ENCODE data around the gene FHOD3. TPM values are rescaled to one million over a fixed set of nuclear protein-coding genes. Genes with fewer than 3 reads are reported as not detected.

The FHOD3 gene
- total RNA-seq, 1 experiment from 2014 or later, result 0.34 TPM

GRCh38 chr18:36459203-36459602 lies 161.7 kb downstream of the FHOD3 start:
- intact Hi-C loops (cut with micrococcal nuclease; ENCODE audit: unreplicated experiment), result no loop called here
- H3K36me3 ChIP-seq (ENCODE audit: insufficient read depth, low read length, poor library complexity, severe bottlenecking), result no peaks in the 10 kb centered on the region
- BruUV-seq (replicated peaks), result no TSS peak
- ChIA-PET POLR2A (ENCODE audit: low non-redundant PET) (no interaction called here), CTCF (no interaction called here)
- H3K9me3 ChIP-seq (ENCODE audit: low read depth, low read length, poor library complexity, severe bottlenecking), result no peaks in the 10 kb centered on the region
- H3K4me1 ChIP-seq (ENCODE audit: insufficient read depth, low read length, poor library complexity, severe bottlenecking), result no peaks in the 10 kb centered on the region
- no peak overlapping the region for H3K4me3 ChIP-seq (ENCODE audit: low read depth, low read length, poor library complexity, severe bottlenecking)
- DNase-seq (ENCODE audit: low spot score), result no peak
- no peak overlapping the region for H3K27ac ChIP-seq (ENCODE audit: low read depth, low read length, poor library complexity, severe bottlenecking)
- TF ChIP-seq EZH2 (IDR thresholded peaks at IDR 0.05; ENCODE audit: borderline replicate concordance, low read depth, low read length, poor library complexity, severe bottlenecking), result no peak
- TF ChIP-seq CTCF (conservative IDR thresholded peaks at IDR 0.05; ENCODE audit: low read depth, low read length), result no peak
- H3K27me3 ChIP-seq (replicated peaks; ENCODE audit: insufficient read depth, low read depth, low read length, poor library complexity), result peaks cover 15% of the 10 kb centered on the region

- CTCF ChIA-PET, result no interaction called here
- TF ChIP-seq EZH2 (IDR thresholded peaks at IDR 0.05; ENCODE audit: borderline replicate concordance, low read depth, low read length, poor library complexity, severe bottlenecking) (no peak), CTCF (conservative IDR thresholded peaks at IDR 0.05; ENCODE audit: low read depth, low read length) (no peak)
- Histone ChIP-seq H3K4me3 (ENCODE audit: low read depth, low read length, poor library complexity, severe bottlenecking) (no peak overlapping the region), H3K27ac (ENCODE audit: low read depth, low read length, poor library complexity, severe bottlenecking) (no peak overlapping the region), H3K4me1 (ENCODE audit: insufficient read depth, low read length, poor library complexity, severe bottlenecking) (no peaks in the 10 kb centered on the region), H3K36me3 (ENCODE audit: insufficient read depth, low read length, poor library complexity, severe bottlenecking) (no peaks in the 10 kb centered on the region), H3K27me3 (replicated peaks; ENCODE audit: insufficient read depth, low read depth, low read length, poor library complexity) (peaks cover 9% of the 10 kb centered on the region), H3K9me3 (ENCODE audit: low read depth, low read length, poor library complexity, severe bottlenecking) (no peaks in the 10 kb centered on the region)
- POLR2A ChIA-PET (ENCODE audit: low non-redundant PET), result no interaction called here
- no TSS peak for BruUV-seq (replicated peaks)
- intact Hi-C loops (cut with micrococcal nuclease; ENCODE audit: unreplicated experiment), result no loop called here
- DNase-seq (ENCODE audit: low spot score), result no peak
These were observed 162.3 kb downstream of the FHOD3 start for GRCh38 chr18:36459786-36460185.

- H3K4me3 ChIP-seq (ENCODE audit: low read depth, low read length, poor library complexity, severe bottlenecking), result no peak overlapping the region
- no peak for TF ChIP-seq EZH2 (IDR thresholded peaks at IDR 0.05; ENCODE audit: borderline replicate concordance, low read depth, low read length, poor library complexity, severe bottlenecking)
- no peak for TF ChIP-seq CTCF (conservative IDR thresholded peaks at IDR 0.05; ENCODE audit: low read depth, low read length)
- no TSS peak for BruUV-seq (replicated peaks)
- no peaks in the 10 kb centered on the region for H3K9me3 ChIP-seq (ENCODE audit: low read depth, low read length, poor library complexity, severe bottlenecking)
- DNase-seq (ENCODE audit: low spot score), result no peak
- ChIA-PET CTCF (no interaction called here), POLR2A (ENCODE audit: low non-redundant PET) (no interaction called here)
- H3K27ac ChIP-seq (ENCODE audit: low read depth, low read length, poor library complexity, severe bottlenecking), result no peak overlapping the region
- intact Hi-C loops (cut with micrococcal nuclease; ENCODE audit: unreplicated experiment), result no loop called here
- H3K36me3 ChIP-seq (ENCODE audit: insufficient read depth, low read length, poor library complexity, severe bottlenecking), result no peaks in the 10 kb centered on the region
- H3K4me1 ChIP-seq (ENCODE audit: insufficient read depth, low read length, poor library complexity, severe bottlenecking), result no peaks in the 10 kb centered on the region
- peaks cover 4% of the 10 kb centered on the region for H3K27me3 ChIP-seq (replicated peaks; ENCODE audit: insufficient read depth, low read depth, low read length, poor library complexity)
These were observed 162.9 kb downstream of the FHOD3 start for GRCh38 chr18:36460324-36460850.

Measured in A673 (cell line).